ENCODE data around the gene HTR3B.

Gene HTR3B, protein sequence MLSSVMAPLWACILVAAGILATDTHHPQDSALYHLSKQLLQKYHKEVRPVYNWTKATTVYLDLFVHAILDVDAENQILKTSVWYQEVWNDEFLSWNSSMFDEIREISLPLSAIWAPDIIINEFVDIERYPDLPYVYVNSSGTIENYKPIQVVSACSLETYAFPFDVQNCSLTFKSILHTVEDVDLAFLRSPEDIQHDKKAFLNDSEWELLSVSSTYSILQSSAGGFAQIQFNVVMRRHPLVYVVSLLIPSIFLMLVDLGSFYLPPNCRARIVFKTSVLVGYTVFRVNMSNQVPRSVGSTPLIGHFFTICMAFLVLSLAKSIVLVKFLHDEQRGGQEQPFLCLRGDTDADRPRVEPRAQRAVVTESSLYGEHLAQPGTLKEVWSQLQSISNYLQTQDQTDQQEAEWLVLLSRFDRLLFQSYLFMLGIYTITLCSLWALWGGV

GRCh38 chr11:113904379-113905101 lies at the start of gene HTR3B:
Gene HTR3B, plus strand, starts transcription at chr11:113904796. Its CDS starts 138 bp downstream, at chr11:113904934.
- Histone ChIP-seq H3K27me3 (ENCODE audit: control insufficient read depth in 2 of 2, insufficient read depth in 2 of 2, low read length in 2 of 2) (peaks cover 4 to 5% of the 10 kb centered on the region in 2 donors), H3K9ac (ENCODE audit: low read depth in 1 of 2, low read length in 2 of 2) (no peak within 1 kb of the TSS), H3K4me3 (ENCODE audit: low read length in 2 of 2) (no peak within 1 kb of the TSS), H3K9me3 (ENCODE audit: control insufficient read depth in 2 of 2, low read length in 2 of 2) (no peaks in the 10 kb centered on the region), H3K27ac (ENCODE audit: low read depth in 2 of 2, low read length in 2 of 2) (no peak within 1 kb of the TSS), H3K4me1 (ENCODE audit: control insufficient read depth in 2 of 2, insufficient read depth in 2 of 2, low read length in 2 of 2) (peaks cover 8 to 9% of the 10 kb centered on the region in 2 donors), H3K36me3 (ENCODE audit: control insufficient read depth in 2 of 2, insufficient read depth in 2 of 2, low read length in 2 of 2) (no peaks in the 10 kb centered on the region)

DNA sequence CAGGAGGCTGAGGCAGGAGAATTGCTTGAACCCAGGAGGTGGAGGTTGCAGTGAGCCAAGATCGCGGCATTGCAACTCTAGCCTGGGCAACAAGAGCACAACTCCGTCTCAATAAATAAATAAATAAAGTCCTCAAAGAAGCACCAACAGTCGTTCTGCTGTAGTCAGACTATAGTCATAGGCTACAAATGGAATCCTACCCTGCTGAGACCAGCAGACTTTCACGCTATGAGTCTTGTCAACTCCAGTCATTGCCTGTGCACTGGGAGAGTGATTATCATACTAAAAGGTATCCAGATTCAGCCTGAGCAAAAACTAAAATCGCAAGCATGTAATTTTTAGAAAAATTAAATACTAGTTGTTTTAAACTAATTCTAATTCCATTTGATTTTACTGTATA lies 48.8 kb upstream of the HTR3B start:
- Histone ChIP-seq H3K9ac (ENCODE audit: low read depth in 1 of 2, low read length in 2 of 2) (no peak overlapping the region), H3K9me3 (ENCODE audit: control insufficient read depth in 2 of 2, low read length in 2 of 2) (no peaks in the 10 kb centered on the region), H3K36me3 (ENCODE audit: control insufficient read depth in 2 of 2, insufficient read depth in 2 of 2, low read length in 2 of 2) (peaks cover 4 to 9% of the 10 kb centered on the region in 2 donors), H3K27ac (ENCODE audit: low read depth in 2 of 2, low read length in 2 of 2) (no peak overlapping the region), H3K4me3 (ENCODE audit: low read length in 2 of 2) (no peak overlapping the region), H3K27me3 (ENCODE audit: control insufficient read depth in 2 of 2, insufficient read depth in 2 of 2, low read length in 2 of 2) (no peaks in the 10 kb centered on the region), H3K4me1 (ENCODE audit: control insufficient read depth in 2 of 2, insufficient read depth in 2 of 2, low read length in 2 of 2) (no peaks in the 10 kb centered on the region)

GRCh38 chr11:113856966-113857759 lies 47.4 kb upstream of the HTR3B start:
- Histone ChIP-seq H3K4me1 (ENCODE audit: control insufficient read depth in 2 of 2, insufficient read depth in 2 of 2, low read length in 2 of 2) (no peaks in the 10 kb centered on the region), H3K36me3 (ENCODE audit: control insufficient read depth in 2 of 2, insufficient read depth in 2 of 2, low read length in 2 of 2) (peaks cover 0 to 5% of the 10 kb centered on the region in 2 donors), H3K4me3 (ENCODE audit: low read length in 2 of 2) (no peak overlapping the region), H3K9ac (ENCODE audit: low read depth in 1 of 2, low read length in 2 of 2) (no peak overlapping the region), H3K27ac (ENCODE audit: low read depth in 2 of 2, low read length in 2 of 2) (no peak overlapping the region), H3K9me3 (ENCODE audit: control insufficient read depth in 2 of 2, low read length in 2 of 2) (no peaks in the 10 kb centered on the region), H3K27me3 (ENCODE audit: control insufficient read depth in 2 of 2, insufficient read depth in 2 of 2, low read length in 2 of 2) (no peaks in the 10 kb centered on the region)

DNA sequence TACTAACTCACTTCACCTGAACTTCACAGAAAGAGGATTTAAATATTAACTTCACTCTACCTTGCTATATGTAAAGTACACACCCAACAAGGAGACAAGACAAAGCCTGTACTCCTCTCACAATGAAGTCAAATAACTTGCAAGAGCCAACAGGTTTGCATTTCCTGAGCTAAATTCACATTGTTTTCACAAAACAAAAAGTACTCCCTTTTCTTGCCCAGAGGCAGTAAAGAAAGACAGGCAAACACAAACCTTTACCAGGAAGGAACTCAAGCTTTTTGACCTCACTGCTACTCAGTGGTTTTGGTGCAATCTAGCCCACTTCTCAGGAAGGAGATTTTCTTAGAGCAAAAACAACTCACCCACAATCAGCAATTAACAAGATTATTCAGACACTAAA lies 44.9 kb upstream of the HTR3B start:
- Histone ChIP-seq H3K36me3 (ENCODE audit: control insufficient read depth in 2 of 2, insufficient read depth in 2 of 2, low read length in 2 of 2) (no peaks in the 10 kb centered on the region), H3K9me3 (ENCODE audit: control insufficient read depth in 2 of 2, low read length in 2 of 2) (no peaks in the 10 kb centered on the region), H3K4me3 (ENCODE audit: low read length in 2 of 2) (no peak overlapping the region), H3K4me1 (ENCODE audit: control insufficient read depth in 2 of 2, insufficient read depth in 2 of 2, low read length in 2 of 2) (no peaks in the 10 kb centered on the region), H3K27ac (ENCODE audit: low read depth in 2 of 2, low read length in 2 of 2) (no peak overlapping the region), H3K9ac (ENCODE audit: low read depth in 1 of 2, low read length in 2 of 2) (no peak overlapping the region), H3K27me3 (ENCODE audit: control insufficient read depth in 2 of 2, insufficient read depth in 2 of 2, low read length in 2 of 2) (no peaks in the 10 kb centered on the region)

- no peaks in the 10 kb centered on the region for H3K4me1 ChIP-seq (ENCODE audit: control insufficient read depth in 2 of 2, insufficient read depth in 2 of 2, low read length in 2 of 2)
- H3K27ac ChIP-seq (ENCODE audit: low read depth in 2 of 2, low read length in 2 of 2), result no peak overlapping the region
- H3K36me3 ChIP-seq (ENCODE audit: control insufficient read depth in 2 of 2, insufficient read depth in 2 of 2, low read length in 2 of 2), result no peaks in the 10 kb centered on the region
- H3K9ac ChIP-seq (ENCODE audit: low read depth in 1 of 2, low read length in 2 of 2), result no peak overlapping the region
- no peak overlapping the region for H3K4me3 ChIP-seq (ENCODE audit: low read length in 2 of 2)
- H3K9me3 ChIP-seq (ENCODE audit: control insufficient read depth in 2 of 2, low read length in 2 of 2), result no peaks in the 10 kb centered on the region
- no peaks in the 10 kb centered on the region for H3K27me3 ChIP-seq (ENCODE audit: control insufficient read depth in 2 of 2, insufficient read depth in 2 of 2, low read length in 2 of 2)
Measured at GRCh38 chr11:113862435-113862834, 42.2 kb upstream of the HTR3B start.

GRCh38 chr11:113864410-113864809 lies 40.2 kb upstream of the HTR3B start:
- Histone ChIP-seq H3K4me1 (ENCODE audit: control insufficient read depth in 2 of 2, insufficient read depth in 2 of 2, low read length in 2 of 2) (no peaks in the 10 kb centered on the region), H3K4me3 (ENCODE audit: low read length in 2 of 2) (no peak overlapping the region), H3K9me3 (ENCODE audit: control insufficient read depth in 2 of 2, low read length in 2 of 2) (no peaks in the 10 kb centered on the region)

GRCh38 chr11:113865873-113866272 lies 38.7 kb upstream of the HTR3B start:
- Histone ChIP-seq H3K9me3 (ENCODE audit: control insufficient read depth in 2 of 2, low read length in 2 of 2) (no peaks in the 10 kb centered on the region), H3K27ac (ENCODE audit: low read depth in 2 of 2, low read length in 2 of 2) (no peak overlapping the region), H3K4me1 (ENCODE audit: control insufficient read depth in 2 of 2, insufficient read depth in 2 of 2, low read length in 2 of 2) (no peaks in the 10 kb centered on the region), H3K9ac (ENCODE audit: low read depth in 1 of 2, low read length in 2 of 2) (no peak overlapping the region), H3K4me3 (ENCODE audit: low read length in 2 of 2) (no peak overlapping the region), H3K36me3 (ENCODE audit: control insufficient read depth in 2 of 2, insufficient read depth in 2 of 2, low read length in 2 of 2) (no peaks in the 10 kb centered on the region), H3K27me3 (ENCODE audit: control insufficient read depth in 2 of 2, insufficient read depth in 2 of 2, low read length in 2 of 2) (no peaks in the 10 kb centered on the region)

More at GRCh38 chr11:113864410-113864809, 40.2 kb upstream of the HTR3B start:
- H3K27me3 ChIP-seq (ENCODE audit: control insufficient read depth in 2 of 2, insufficient read depth in 2 of 2, low read length in 2 of 2), result no peaks in the 10 kb centered on the region
- H3K27ac ChIP-seq (ENCODE audit: low read depth in 2 of 2, low read length in 2 of 2), result no peak overlapping the region
- no peak overlapping the region for H3K9ac ChIP-seq (ENCODE audit: low read depth in 1 of 2, low read length in 2 of 2)
- H3K36me3 ChIP-seq (ENCODE audit: control insufficient read depth in 2 of 2, insufficient read depth in 2 of 2, low read length in 2 of 2), result no peaks in the 10 kb centered on the region

- Histone ChIP-seq H3K27ac (ENCODE audit: low read depth in 2 of 2, low read length in 2 of 2) (no peak overlapping the region), H3K9me3 (ENCODE audit: control insufficient read depth in 2 of 2, low read length in 2 of 2) (no peaks in the 10 kb centered on the region), H3K4me3 (ENCODE audit: low read length in 2 of 2) (no peak overlapping the region), H3K4me1 (ENCODE audit: control insufficient read depth in 2 of 2, insufficient read depth in 2 of 2, low read length in 2 of 2) (no peaks in the 10 kb centered on the region), H3K27me3 (ENCODE audit: control insufficient read depth in 2 of 2, insufficient read depth in 2 of 2, low read length in 2 of 2) (no peaks in the 10 kb centered on the region), H3K9ac (ENCODE audit: low read depth in 1 of 2, low read length in 2 of 2) (no peak overlapping the region), H3K36me3 (ENCODE audit: control insufficient read depth in 2 of 2, insufficient read depth in 2 of 2, low read length in 2 of 2) (no peaks in the 10 kb centered on the region)
Measured at GRCh38 chr11:113867843-113868503, 36.6 kb upstream of the HTR3B start.

DNA sequence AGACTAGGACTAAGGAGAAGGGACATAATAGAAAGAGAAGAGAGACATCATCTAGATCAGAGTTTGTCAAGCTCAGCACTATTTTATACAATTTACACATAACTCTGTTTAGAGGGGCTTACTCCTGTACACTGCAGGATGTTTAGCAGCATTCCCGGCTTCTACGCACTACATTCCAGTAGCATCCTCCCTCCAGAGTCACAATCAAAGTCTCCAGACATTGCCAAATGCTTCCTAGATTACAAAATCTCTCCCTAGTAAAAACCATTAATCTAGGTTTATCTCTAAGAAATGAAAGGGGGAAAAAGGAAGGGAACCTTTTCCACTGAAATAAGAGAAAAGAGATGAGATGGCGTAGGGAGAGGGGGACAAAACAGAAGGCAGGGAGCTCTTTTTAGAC lies 33.3 kb upstream of the HTR3B start:
- H3K27me3 ChIP-seq (ENCODE audit: control insufficient read depth in 2 of 2, insufficient read depth in 2 of 2, low read length in 2 of 2), result no peaks in the 10 kb centered on the region
- no peak overlapping the region for H3K4me3 ChIP-seq (ENCODE audit: low read length in 2 of 2)
- H3K36me3 ChIP-seq (ENCODE audit: control insufficient read depth in 2 of 2, insufficient read depth in 2 of 2, low read length in 2 of 2), result no peaks in the 10 kb centered on the region
- H3K9me3 ChIP-seq (ENCODE audit: control insufficient read depth in 2 of 2, low read length in 2 of 2), result no peaks in the 10 kb centered on the region
- peaks cover 0 to 6% of the 10 kb centered on the region in 2 donors for H3K4me1 ChIP-seq (ENCODE audit: control insufficient read depth in 2 of 2, insufficient read depth in 2 of 2, low read length in 2 of 2)
- no peak overlapping the region for H3K27ac ChIP-seq (ENCODE audit: low read depth in 2 of 2, low read length in 2 of 2)
- H3K9ac ChIP-seq (ENCODE audit: low read depth in 1 of 2, low read length in 2 of 2), result no peak overlapping the region

All from mucosa of rectum (tissue), 2 donors.